OCI-LY3 (cell line): Measurements from ENCODE around the gene RAP1GAP2.

ENCODE experiments used
- EZH2phosphoT487 ChIP-seq: fragments of 200-600 bp; shearing (Covaris generic); IDR thresholded peaks from 2 replicates; pipeline ENCODE4 v1.6.1; 2018; ENCODE audit warnings: antibody characterized with exemption, mixed run types, low read depth
- TF ChIP-seq, protein P1 (sequence below): fragments of 200-600, 300-600 bp; sonication (generic); IDR thresholded peaks from 2 replicates; pipeline ENCODE4 v1.5.1; 2014; ENCODE audit warnings: antibody characterized with exemption, low read length, low read depth

DNA sequence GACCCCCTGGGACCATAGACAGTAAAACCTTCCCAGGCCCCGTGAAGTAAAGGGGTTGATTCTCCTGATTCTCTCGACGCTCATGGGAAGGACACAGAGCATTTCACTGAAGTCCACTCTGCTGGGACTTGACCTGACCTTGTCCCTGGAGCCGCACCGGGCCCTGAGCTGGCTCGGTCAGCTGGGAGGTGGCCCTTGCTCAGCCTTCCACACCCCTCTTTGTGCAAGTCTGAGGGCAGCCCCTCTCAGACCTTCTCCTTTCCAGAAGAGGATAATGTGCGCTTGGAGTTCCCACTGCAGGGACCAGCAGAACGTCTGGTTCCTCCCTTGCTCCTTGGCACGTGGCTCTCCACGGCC, 115.5 kb downstream of the RAP1GAP2 start:
- TF ChIP-seq, protein P1, sequence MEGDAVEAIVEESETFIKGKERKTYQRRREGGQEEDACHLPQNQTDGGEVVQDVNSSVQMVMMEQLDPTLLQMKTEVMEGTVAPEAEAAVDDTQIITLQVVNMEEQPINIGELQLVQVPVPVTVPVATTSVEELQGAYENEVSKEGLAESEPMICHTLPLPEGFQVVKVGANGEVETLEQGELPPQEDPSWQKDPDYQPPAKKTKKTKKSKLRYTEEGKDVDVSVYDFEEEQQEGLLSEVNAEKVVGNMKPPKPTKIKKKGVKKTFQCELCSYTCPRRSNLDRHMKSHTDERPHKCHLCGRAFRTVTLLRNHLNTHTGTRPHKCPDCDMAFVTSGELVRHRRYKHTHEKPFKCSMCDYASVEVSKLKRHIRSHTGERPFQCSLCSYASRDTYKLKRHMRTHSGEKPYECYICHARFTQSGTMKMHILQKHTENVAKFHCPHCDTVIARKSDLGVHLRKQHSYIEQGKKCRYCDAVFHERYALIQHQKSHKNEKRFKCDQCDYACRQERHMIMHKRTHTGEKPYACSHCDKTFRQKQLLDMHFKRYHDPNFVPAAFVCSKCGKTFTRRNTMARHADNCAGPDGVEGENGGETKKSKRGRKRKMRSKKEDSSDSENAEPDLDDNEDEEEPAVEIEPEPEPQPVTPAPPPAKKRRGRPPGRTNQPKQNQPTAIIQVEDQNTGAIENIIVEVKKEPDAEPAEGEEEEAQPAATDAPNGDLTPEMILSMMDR, result no peak
- TF ChIP-seq EZH2phosphoT487, result no peak
